GM21390 (cell line): Measurements from ENCODE around the gene CYP1B1.
"Not testable (repeated sequence)": the region's sequence is repeated elsewhere in the genome, so short reads cannot be mapped to it uniquely, and the experiment has no call there.

Experiments used
- ATAC-seq: cut with Tn5 transposase; IDR thresholded peaks from one replicate; pipeline ENCODE4 v1.9.1; 2021; ENCODE audit not compliant: unreplicated experiment

Gene CYP1B1

GRCh38 chr2:38075507-38076151, at the start of gene CYP1B1:
TSS of gene CYP1B1 (minus strand) at chr2:38076151. CDS start at chr2:38075388, 763 bp downstream.
- ATAC-seq, result no peak

GRCh38 chr2:38125007-38125406, 49.1 kb upstream of the CYP1B1 start:
- no peak for ATAC-seq

GRCh38 chr2:38123911-38124310, 48.0 kb upstream of the CYP1B1 start:
- ATAC-seq, result no peak

GRCh38 chr2:38122344-38122743, 46.4 kb upstream of the CYP1B1 start:
- ATAC-seq, result no peak

GRCh38 chr2:38121481-38121880, 45.5 kb upstream of the CYP1B1 start:
- no peak for ATAC-seq

- no peak for ATAC-seq
These were observed 44.9 kb upstream of the CYP1B1 start for GRCh38 chr2:38120829-38121228.

- ATAC-seq, result no peak
These were observed 44.3 kb upstream of the CYP1B1 start for GRCh38 chr2:38120264-38120592.

- ATAC-seq, result no peak
These were observed 40.8 kb upstream of the CYP1B1 start for GRCh38 chr2:38116762-38117161.

GRCh38 chr2:38115216-38116032, 39.5 kb upstream of the CYP1B1 start:
- no peak for ATAC-seq

GRCh38 chr2:38113981-38114708, 38.2 kb upstream of the CYP1B1 start:
- ATAC-seq, result no peak

GRCh38 chr2:38113051-38113450, 37.1 kb upstream of the CYP1B1 start:
- ATAC-seq, result no peak

GRCh38 chr2:38111350-38111749, 35.4 kb upstream of the CYP1B1 start:
- not testable (repeated sequence) for ATAC-seq

GRCh38 chr2:38109732-38110181, 33.8 kb upstream of the CYP1B1 start:
- ATAC-seq, result no peak

GRCh38 chr2:38108907-38109731, 33.2 kb upstream of the CYP1B1 start:
- ATAC-seq, result no peak

- ATAC-seq, result no peak
These were observed 31.9 kb upstream of the CYP1B1 start for GRCh38 chr2:38107738-38108410.

- ATAC-seq, result no peak
These were observed 30.6 kb upstream of the CYP1B1 start for GRCh38 chr2:38106405-38107094.

- no peak for ATAC-seq
These were observed 30.0 kb upstream of the CYP1B1 start for GRCh38 chr2:38105922-38106321.

- no peak for ATAC-seq
These were observed 28.6 kb upstream of the CYP1B1 start for GRCh38 chr2:38104598-38104997.

- no peak for ATAC-seq
These were observed 24.4 kb upstream of the CYP1B1 start for GRCh38 chr2:38100328-38100727.
